HCT116 (cell line): Measurements from ENCODE around the gene RGS17.

Experiments used
- CEBPB ChIP-seq: IDR thresholded peaks from 2 replicates; pipeline ENCODE4 v1.6.1; 2012; ENCODE audit warnings: low read depth
- CTCF ChIP-seq, 3 experiments: fragments of 200-600 bp in 1 of 3; sonication (generic) in 1 of 3; IDR thresholded peaks in 2 of 3; conservative IDR thresholded peaks in 1 of 3; 2 replicates each; pipeline ENCODE4 v1.5.1; 2012 to 2017; ENCODE audit warnings: low read depth in 2 of 3, low read length in 2 of 3, antibody characterized with exemption in 1 of 3, borderline replicate concordance in 1 of 3, control low read depth in 1 of 3, mild to moderate bottlenecking in 1 of 3, mixed read lengths in 1 of 3, mixed run types in 1 of 3, moderate library complexity in 1 of 3; ENCODE audit not compliant: insufficient read depth in 1 of 3
- EZH2phosphoT487 ChIP-seq: fragments of 200-600 bp; IDR thresholded peaks from 2 replicates; pipeline ENCODE4 v1.6.1; 2018; ENCODE audit warnings: antibody characterized with exemption, borderline replicate concordance
- POLR2A ChIP-seq: IDR thresholded peaks from 2 replicates; pipeline ENCODE4 v1.7.0; 2011; ENCODE audit warnings: borderline replicate concordance; ENCODE audit not compliant: insufficient read depth, insufficient read length; ENCODE audit errors: extremely low read depth
- POLR2AphosphoS5 ChIP-seq: IDR thresholded peaks from 2 replicates; pipeline ENCODE4 v1.6.1; 2011; ENCODE audit warnings: mild to moderate bottlenecking, low read depth, low read length, moderate library complexity
- SIN3A ChIP-seq: IDR thresholded peaks from 2 replicates; pipeline ENCODE4 v1.6.1; 2012; ENCODE audit warnings: low read depth
- YY1 ChIP-seq: IDR thresholded peaks from 2 replicates; pipeline ENCODE4 v1.6.1; 2011; ENCODE audit warnings: low read length, low read depth, moderate library complexity, mild to moderate bottlenecking; ENCODE audit not compliant: insufficient replicate concordance; ENCODE audit errors: extremely low read depth

DNA sequence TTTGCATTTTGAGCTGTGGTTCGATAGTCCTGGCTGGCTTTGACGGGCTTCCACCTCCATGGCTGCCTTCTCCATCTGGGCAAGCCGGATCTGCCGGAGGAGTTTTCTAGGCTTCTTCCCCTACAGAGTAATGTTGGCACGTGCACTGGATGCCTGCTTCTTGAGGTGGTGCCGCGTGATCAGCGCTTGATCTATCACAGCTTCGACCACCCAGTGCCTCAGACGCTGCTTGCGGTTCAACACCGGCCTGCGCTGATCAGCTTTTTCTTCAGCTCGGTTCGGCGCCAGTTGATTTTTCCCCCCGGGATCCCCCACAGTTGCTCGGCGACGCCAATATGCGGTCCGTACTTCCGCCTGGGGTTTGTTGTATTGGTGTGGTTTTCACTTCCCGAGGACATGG is 171.7 kb downstream of the RGS17 start:
- TF ChIP-seq EZH2phosphoT487, result no peak
- no peak for TF ChIP-seq CTCF (IDR thresholded peaks at IDR 0.05 in 2 of 3, conservative IDR thresholded peaks at IDR 0.05 in 1 of 3; ENCODE audit: borderline replicate concordance in 1 of 3, insufficient read depth in 1 of 3, low read depth in 2 of 3, low read length in 2 of 3)
- no peak for TF ChIP-seq POLR2A
- no peak for TF ChIP-seq CEBPB
- no peak for TF ChIP-seq POLR2AphosphoS5
- TF ChIP-seq SIN3A, result no peak
- TF ChIP-seq YY1, result no peak
